Skin epidermis (tissue), 12 donors: Measurements from ENCODE around the gene KIF20A.
"Not testable (repeated sequence)": the region's sequence is repeated elsewhere in the genome, so short reads cannot be mapped to it uniquely, and the experiment has no call there.

Experiments used
- H3K27ac ChIP-seq, 21 experiments: fragments of 200-600 bp; sonication (generic) in 11 of 21; one replicate each; pipeline ENCODE4 v1.5.0; 2020; ENCODE audit warnings: mild to moderate bottlenecking in 3 of 21, inconsistent platforms in 2 of 21, moderate library complexity in 2 of 21
- H3K4me3 ChIP-seq, 7 experiments: fragments of 200-600 bp; sonication (generic) in 2 of 7; one replicate each; pipeline ENCODE4 v1.5.0; 2020; ENCODE audit warnings: inconsistent platforms in 2 of 7, mild to moderate bottlenecking in 2 of 7, moderate library complexity in 1 of 7

The KIF20A gene

DNA sequence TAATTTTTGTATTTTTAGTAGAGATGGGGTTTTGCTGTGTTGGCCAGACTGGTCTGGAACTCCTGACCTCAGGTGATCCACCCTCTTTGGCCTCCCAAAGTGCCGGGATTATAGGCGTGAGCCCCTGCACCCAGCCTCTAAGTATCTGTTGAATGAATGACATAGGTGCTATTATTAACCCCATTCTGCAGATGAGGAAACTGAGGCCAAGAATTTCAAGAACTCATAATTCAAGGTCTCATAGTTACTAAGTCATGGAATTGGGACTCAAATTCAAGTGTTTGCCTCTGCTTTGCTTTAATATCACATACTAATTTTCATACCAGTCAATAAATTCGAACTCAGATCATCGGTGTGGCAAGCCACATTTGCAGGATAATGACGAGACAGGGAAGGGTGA, 1.9 kb downstream of the KIF20A start:
- Histone ChIP-seq H3K4me3 (no peak overlapping the region), H3K27ac (no peak overlapping the region)

DNA sequence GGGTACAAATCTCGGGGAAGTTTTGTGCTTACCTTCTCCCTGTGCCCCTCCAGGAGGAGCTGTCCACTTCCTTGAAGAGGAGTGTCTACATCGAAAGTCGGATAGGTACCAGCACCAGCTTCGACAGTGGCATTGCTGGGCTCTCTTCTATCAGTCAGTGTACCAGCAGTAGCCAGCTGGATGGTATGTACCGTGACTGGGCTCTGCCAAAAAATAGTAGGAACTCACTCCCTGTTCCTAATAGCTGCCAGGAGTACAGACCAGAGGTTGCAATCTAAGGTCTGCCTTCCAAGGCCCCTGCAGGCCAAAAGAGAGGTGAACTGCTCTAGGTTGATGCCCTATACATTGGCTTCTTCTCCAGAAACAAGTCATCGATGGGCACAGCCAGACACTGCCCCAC, 3.9 kb downstream of the KIF20A start:
- no peak overlapping the region for H3K4me3 ChIP-seq
- no peak overlapping the region for H3K27ac ChIP-seq

DNA sequence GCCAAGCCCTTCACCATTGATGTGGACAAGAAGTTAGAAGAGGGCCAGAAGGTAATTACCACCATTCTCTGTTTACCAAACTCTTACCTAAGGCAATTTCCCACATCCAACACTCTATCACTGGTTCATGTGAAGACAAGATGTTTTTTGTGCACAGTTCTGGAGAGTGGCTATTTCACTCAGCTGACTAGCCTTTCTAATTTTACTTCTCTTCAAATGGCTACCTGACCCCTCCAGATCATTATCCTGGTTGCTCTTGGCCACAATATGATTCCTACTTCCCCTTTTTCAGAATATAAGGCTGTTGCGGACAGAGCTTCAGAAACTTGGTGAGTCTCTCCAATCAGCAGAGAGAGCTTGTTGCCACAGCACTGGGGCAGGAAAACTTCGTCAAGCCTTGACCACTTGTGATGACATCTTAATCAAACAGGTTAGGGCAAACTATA, 7.1 kb downstream of the KIF20A start:
- H3K27ac ChIP-seq, result no peak overlapping the region
- no peak overlapping the region for H3K4me3 ChIP-seq

DNA sequence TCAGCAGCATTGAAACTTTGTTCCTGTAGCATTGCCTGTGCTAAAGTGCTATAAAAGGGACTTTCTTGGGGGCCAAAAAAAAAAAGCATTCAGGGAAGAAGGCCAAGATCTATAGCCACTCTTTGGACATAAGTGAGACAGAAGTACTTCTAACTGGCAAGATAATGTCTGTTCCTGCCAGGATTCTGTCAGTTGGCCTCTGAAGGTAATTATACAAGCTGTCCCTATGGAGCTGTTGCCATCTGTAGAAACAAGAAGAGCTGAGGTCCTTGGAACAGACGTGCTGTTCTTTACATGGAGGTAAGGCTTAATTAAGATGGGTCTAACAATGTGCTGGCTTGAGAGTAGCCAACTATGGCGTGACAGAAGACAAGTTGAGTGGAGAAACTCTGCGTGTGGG, 9.7 kb downstream of the KIF20A start:
- Histone ChIP-seq H3K27ac (no peak overlapping the region), H3K4me3 (no peak overlapping the region)

DNA sequence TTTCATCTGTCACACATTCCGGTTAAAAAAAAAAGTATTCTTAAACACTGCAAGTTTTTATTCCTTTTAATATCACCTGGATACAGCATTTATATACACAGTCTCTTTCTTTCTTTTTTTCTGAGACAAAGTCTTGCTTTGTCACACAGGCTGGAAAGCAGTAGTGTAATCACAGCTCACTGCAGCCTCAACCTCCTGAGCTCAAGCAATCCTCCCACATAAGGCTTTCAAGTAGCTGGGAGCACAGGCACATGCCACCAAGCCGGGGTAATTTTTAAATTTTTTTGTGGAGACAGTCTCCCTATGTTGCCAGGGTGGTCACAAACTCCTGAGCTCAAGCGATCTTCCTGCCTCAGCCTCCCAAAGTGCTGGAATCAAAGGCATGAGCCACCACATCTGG, 13.9 kb downstream of the KIF20A start:
- Histone ChIP-seq H3K27ac (no peak overlapping the region), H3K4me3 (no peak overlapping the region)

DNA sequence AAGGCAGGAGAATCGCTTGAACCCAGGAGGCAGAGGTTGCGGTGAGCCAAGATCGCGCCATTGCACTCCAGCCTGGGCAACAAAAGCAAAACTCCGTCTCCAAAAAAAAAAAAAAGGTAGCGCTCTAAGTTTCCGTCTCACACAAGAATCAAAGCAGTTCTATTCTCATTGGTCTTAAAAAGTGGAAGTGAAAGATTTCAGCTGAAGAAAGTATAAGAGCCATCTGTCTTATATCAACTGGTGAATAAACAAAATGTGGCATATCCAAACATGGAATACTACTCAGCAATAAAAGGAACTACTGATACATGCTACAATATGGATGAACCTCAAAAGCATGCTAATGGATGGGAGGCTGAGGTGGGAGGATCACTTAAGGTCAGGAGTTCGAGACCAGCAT, 14.9 kb downstream of the KIF20A start:
- not testable (repeated sequence) for H3K27ac ChIP-seq, H3K4me3 ChIP-seq

DNA sequence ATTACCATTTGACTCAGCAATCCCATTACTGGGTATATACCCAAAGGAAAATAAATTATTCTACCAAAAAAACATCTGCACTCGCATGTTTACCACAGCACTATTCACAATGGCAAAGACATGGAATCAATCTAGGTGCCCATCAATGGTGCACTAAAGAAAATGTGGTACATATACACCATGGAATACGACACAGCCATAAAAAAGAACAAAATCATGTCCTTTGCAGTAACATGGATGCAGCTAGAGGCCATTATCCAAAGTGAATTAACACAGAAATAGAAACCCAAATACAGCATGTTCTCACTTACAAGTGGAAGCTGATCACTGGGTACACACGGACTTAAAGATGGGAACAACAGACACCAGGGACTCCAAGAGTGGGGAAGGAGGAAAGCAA, 32.1 kb downstream of the KIF20A start:
- no peak overlapping the region for H3K27ac ChIP-seq
- no peak overlapping the region for H3K4me3 ChIP-seq

DNA sequence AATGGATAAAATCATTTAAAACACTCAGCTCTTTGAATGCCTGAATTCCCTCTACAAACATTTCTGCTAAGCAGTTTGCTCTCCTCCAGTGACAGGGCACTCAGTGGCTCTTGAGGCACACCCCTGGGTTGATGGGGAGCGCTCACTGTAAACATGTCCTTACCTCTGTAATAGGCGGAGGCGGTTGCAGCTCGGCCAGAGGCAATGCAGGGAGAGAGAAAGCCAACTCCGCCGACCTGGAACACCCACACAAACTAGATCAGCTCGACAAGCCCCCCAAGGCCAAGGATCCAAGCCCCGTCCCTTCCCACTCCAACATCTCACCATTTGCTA, 33.9 kb downstream of the KIF20A start:
- peak overlapping the region in 20 of 21 experiments; percentile 65 to 94 (median 87) for H3K27ac ChIP-seq
- peak overlapping the region; percentile 68 to 99 (median 94) for H3K4me3 ChIP-seq

DNA sequence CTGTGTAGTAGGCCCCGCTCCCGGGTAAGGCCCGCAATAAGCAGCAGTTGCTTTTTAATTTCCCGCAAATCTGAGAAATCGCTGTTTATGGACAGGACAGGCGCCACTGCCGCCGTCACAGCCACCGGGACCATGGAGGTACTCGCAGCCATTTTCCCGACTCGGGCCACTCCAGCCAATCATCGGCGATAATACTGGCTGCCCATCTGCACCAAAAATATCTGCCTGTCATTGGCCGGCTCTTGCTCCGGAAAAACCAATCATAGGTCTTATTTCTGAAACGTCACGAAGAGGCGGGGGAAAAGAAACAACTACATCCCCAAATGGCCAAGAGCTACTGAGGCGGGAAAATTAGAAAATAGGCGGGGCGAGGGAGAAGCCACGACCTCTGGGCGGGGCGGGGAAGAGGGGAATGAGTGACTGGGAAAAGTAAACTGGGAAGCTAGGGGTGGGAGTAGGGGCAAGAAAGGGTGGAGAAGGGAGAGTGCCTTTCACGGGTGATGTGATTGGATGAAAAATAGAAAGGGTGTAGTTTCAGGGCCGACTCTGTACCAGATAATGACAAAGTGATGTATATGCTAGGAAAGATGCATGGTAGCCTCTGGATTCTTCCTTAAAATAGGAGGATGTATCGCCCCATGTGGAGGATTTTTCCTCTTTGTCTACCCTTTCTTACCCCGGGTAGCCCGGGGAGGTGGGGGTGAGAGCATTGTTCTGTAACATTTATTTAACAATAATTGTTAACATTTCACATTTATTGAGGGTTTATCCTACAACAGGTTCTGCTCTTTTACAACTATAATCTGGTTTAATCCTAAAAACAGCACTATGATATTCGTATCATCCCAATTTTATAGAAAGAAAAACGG, 34.5 kb downstream of the KIF20A start, which contains the start of gene CDC23:
CDC23 (minus strand) TSS at position 163 of the 869 bp plus-strand sequence; CDS start at position 152, 11 bp downstream.
- peak within 1 kb of the TSS in 20 of 21 experiments; percentile 65 to 94 (median 87) for H3K27ac ChIP-seq
- peak within 1 kb of the TSS; percentile 68 to 99 (median 94) for H3K4me3 ChIP-seq

DNA sequence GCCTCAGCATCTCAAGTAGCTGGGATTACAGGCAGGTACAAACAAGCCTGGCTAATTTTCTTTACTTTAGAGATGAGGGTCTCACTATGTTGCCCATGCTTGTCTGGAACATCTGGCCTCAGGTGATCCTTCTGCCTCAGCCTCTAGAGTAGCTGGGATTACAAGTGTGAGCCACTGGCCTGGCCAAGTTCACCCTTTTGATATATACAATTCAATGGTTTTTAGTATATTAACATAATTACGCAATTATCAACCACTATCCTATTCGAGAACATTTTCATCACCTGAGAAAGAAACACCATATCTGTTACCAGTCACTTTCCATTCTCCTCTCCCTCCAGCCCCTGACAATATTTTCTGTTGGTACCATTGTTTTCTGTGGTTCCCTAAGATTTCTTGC, 37.9 kb downstream of the KIF20A start:
- H3K4me3 ChIP-seq, result no peak overlapping the region
- H3K27ac ChIP-seq, result no peak overlapping the region

DNA sequence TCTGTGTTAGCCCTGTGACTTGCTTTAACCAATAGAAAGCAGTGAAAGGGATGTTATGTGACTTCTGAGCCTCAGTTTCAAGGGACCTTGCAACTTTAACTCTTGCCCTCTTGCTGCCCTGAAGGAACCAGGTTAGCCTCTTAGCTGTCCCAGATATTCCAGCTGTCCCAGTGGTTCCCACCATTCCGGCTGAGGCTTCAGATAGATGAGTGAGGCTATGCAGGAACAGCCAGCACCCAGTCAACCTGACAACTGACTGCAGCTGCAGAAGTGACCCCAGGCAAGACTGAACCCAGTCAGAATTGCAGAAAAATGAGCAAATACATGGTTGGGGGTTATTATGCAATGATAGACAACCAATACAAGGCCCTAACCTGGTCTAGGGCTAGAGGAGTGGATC, 44.6 kb downstream of the KIF20A start:
- no peak overlapping the region for H3K4me3 ChIP-seq
- H3K27ac ChIP-seq, result no peak overlapping the region

DNA sequence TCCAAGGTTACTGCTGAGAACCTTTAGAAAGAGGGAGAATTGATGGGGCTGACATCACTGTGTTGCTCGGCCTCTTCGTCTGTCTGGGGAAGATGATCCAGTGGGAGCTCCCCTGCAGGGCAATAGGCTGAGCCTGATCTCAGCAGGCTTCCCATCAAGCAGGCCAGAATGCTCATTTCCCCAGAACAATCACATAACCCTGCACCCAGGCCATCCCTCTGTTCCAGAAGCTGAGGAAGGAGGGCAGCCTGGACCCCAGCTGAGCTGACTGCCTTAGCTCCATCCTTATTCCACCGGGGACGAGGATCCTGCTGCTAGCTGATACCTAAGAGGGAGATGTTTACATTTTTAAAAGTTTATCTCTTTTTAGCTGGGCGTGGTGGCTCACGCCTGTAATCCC, 45.8 kb downstream of the KIF20A start:
- Histone ChIP-seq H3K4me3 (no peak overlapping the region), H3K27ac (no peak overlapping the region)

DNA sequence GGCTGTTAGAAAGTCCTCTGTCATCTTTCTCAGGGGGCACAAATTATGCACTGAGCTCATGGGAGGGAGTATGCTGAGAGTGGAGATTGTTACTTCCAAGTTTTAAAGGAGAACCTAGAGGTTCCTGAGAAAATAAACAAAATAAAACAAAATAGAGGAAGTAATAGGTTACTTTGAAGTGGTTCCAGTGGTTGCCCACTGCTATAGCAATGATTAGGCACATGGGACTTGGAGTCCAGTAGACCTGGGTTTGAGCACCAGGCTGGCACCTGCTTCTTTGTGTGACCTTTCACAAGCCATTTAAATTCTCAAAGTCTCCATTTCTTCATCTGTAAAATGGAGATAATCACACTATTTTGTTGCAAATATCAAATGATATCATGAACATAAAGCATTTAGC, 48.0 kb downstream of the KIF20A start:
- Histone ChIP-seq H3K27ac (no peak overlapping the region), H3K4me3 (no peak overlapping the region)

DNA sequence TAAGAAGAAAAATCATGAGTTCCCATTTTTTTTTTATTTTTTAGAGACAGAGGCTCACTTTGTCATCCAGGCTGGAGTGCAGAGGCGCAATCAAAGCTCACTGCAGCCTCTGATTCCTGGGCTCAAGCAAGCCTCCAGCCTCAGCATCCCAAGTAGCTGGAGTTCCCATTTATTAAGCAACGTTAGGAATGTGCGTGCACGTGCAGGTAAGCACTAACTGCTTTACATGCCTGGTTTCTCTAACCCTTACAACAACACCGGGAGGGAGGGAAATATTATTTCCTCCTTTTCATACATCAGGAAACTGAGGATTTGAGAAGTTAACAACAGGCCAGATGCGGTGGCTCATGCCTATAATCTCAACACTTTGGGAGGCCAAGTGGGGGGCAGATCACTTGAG, 50.5 kb downstream of the KIF20A start:
- H3K4me3 ChIP-seq, result no peak overlapping the region
- peak overlapping the region in 1 of 21 experiments; percentile 48 for H3K27ac ChIP-seq

DNA sequence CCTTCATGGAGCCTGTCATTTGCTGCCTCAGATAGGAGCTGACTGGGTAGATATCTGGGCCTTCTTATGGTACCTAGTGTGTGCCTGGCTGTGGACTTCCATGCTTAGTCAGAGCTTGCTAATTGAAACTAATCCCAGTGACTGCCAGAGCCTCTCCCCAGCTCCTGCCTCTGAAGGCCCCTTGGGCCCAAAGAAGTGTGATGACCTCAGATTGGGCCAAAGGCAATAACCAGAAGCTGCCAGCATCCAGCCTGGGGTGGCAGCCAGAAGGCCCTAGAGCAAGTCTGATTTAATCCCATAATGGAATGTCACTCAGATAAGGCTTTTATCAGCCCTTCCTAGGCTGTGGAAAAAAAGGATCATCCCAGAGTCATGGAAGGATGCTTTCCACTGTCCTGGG, 51.3 kb downstream of the KIF20A start:
- peak overlapping the region in 1 of 21 experiments; percentile 48 for H3K27ac ChIP-seq

DNA sequence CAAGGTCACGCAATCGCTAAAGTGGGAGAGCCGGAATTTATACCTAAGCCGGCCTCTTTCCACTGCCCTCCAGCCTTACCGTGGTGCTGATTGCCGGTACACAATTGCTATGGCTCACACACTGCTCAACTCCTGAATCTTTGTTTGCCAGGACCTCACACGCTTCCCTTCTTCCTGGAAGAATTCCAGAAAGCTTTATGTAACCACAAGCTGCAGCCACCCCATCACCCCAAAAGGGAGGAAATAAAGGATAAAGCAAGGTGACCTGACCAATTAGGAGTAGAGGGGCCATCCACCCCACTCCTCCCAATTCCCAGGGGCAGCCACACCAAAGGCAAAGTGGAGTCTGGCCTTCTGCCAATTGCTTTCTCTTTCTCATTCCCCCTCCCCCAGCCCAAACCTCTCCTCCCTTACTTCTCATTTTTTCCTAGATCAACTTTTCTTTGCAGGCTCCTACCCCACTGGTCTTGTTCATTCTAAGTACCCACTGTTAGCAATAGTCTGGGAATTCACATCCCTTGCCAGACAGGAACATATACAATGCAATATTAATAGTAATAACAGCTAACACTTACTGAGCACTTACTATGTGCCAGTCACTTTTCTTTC, 52.2 kb downstream of the KIF20A start:
- Histone ChIP-seq H3K27ac (peak overlapping the region in 1 of 21 experiments; percentile 42), H3K4me3 (no peak overlapping the region)

More for the DNA sequence above, 51.3 kb downstream of the KIF20A start:
- no peak overlapping the region for H3K4me3 ChIP-seq

DNA sequence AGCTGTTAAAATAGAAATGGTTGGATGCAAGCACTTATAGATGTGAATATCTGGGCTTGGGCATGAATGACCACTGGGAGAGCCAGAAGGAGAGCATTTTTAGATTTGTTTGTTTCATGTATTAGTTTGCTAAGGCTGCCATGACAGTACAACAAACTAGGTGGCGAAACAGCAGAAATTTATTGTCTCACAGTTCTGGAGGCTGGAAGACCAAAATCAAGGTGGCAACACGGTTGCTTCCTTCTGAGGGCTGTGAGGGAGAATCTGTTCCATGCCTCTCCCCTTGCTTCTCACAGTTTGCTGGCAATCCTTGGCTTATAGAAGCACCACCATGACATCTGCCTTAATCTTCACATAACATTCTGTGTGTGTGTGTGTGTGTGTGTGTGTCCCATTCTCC, 54.4 kb downstream of the KIF20A start:
- Histone ChIP-seq H3K27ac (no peak overlapping the region), H3K4me3 (no peak overlapping the region)

DNA sequence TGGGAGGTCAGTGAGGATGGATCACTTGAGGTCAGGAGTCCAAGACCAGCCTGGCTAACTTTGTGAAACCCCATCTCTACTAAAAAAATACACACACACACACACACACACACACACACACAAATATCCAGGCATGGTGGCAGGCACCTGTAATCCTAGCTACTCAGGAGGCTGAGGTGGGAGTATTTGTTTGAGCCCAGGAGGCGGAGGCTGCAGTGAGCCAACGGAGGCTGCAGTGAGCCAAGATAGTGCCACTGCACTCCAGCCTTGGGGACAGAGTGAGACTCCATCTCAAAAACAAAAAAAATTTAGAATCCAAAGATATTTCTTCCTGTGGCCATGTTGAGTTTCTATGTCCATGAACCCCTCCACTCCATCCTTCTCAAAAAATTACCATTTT, 55.7 kb downstream of the KIF20A start:
- Histone ChIP-seq H3K4me3 (no peak overlapping the region), H3K27ac (no peak overlapping the region)
